Ishikawa (cell line): ENCODE data around the gene MADD.

Source experiments
- CEBPB ChIP-seq: IDR thresholded peaks from 2 replicates; pipeline ENCODE4 v1.6.1; 2012
- EP300 ChIP-seq: IDR thresholded peaks from 2 replicates; pipeline ENCODE4 v1.6.1; 2012; ENCODE audit warnings: borderline replicate concordance
- FOXM1 ChIP-seq: IDR thresholded peaks from 2 replicates; pipeline ENCODE4 v1.6.1; 2012; ENCODE audit warnings: low read depth, borderline replicate concordance
- MAX ChIP-seq: IDR thresholded peaks from 2 replicates; pipeline ENCODE4 v1.6.1; 2012
- NFIC ChIP-seq: IDR thresholded peaks from 2 replicates; pipeline ENCODE4 v1.6.1; 2012
- RAD21 ChIP-seq: IDR thresholded peaks from 2 replicates; pipeline ENCODE4 v1.6.1; 2012; ENCODE audit warnings: low read depth
- TAF1 ChIP-seq: IDR thresholded peaks from 2 replicates; pipeline ENCODE4 v1.6.1; 2012; ENCODE audit warnings: low read depth, mild to moderate bottlenecking
- TCF12 ChIP-seq: IDR thresholded peaks from 2 replicates; pipeline ENCODE4 v1.6.1; 2012; ENCODE audit warnings: low read depth
- TEAD4 ChIP-seq: IDR thresholded peaks from 2 replicates; pipeline ENCODE4 v1.6.1; 2012
- USF1 ChIP-seq: IDR thresholded peaks from 2 replicates; pipeline ENCODE4 v1.6.1; 2012
- YY1 ChIP-seq: IDR thresholded peaks from 2 replicates; pipeline ENCODE4 v1.6.1; 2012; ENCODE audit warnings: low read depth

DNA sequence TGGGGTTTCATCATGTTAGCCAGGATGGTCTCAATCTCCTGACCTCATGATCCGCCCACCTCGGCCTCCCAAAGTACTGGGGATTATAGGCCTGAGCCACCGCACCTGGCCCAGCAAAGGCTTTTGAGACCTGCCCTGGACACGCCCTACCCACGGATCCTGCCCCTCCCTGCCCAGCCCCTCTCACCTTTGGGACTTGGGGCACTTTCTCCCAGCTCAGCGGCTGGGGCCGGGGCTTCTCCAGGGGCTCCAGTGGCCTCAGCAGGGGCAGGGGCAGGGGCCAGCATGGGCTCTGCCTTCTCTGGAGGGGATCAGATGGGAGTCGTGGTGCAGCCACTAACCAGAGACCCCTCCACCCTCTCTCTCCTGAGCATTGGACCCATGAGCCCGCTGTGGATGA is 80.4 kb downstream of the MADD start:
- TF ChIP-seq USF1 (no peak), MAX (no peak), YY1 (no peak), CEBPB (no peak), TCF12 (no peak), EP300 (no peak), TAF1 (no peak), TEAD4 (no peak), NFIC (no peak), FOXM1 (no peak), RAD21 (no peak)
